ENCODE results near the gene AFF1. TPM values are rescaled to one million over a fixed set of nuclear protein-coding genes. Genes with fewer than 3 reads are reported as not detected.

Gene AFF1
- total RNA-seq, 1 donor from 2014 or later, result 112 TPM

GRCh38 chr4:86935566-86935852 lies 698 bp downstream of the AFF1 start:
- Histone ChIP-seq H3K4me1 (peaks cover 5 to 24% of the 10 kb centered on the region in 2 donors), H3K27ac (peak overlapping the region; percentile 94 to 99), H3K9me3 (no peaks in the 10 kb centered on the region), H3K4me3 (peak overlapping the region; percentile 91 to 98), H3K36me3 (no peaks in the 10 kb centered on the region), H3K27me3 (no peaks in the 10 kb centered on the region)
- DNase-seq (ENCODE audit: low spot score in 2 of 2), result no peak
- intact Hi-C loops (cut with DNase I), result loop anchor here (2.0 to 10.0 kb wide), 7 partner anchors 187 to 1589 kb away; partner anchors contain the start of genes HERC5, KLHL8, PPM1K and PYURF
- no peak for TF ChIP-seq CTCF (IDR thresholded peaks at IDR 0.05)

- TF ChIP-seq CTCF (IDR thresholded peaks at IDR 0.05), result no peak
- peak overlapping the region; percentile 94 to 99 for H3K27ac ChIP-seq
- H3K27me3 ChIP-seq, result no peaks in the 10 kb centered on the region
- intact Hi-C loops (cut with DNase I), result loop anchor here (1.0 to 10.0 kb wide), 8 partner anchors 157 to 1589 kb away; partner anchors contain the start of genes HERC5, KLHL8, PPM1K and PYURF
- peak in 1 of 2 donors; percentile 88 for DNase-seq (ENCODE audit: low spot score in 2 of 2)
- peak overlapping the region; percentile 91 to 98 for H3K4me3 ChIP-seq
- H3K4me1 ChIP-seq, result peaks cover 5 to 29% of the 10 kb centered on the region in 2 donors
- no peaks in the 10 kb centered on the region for H3K36me3 ChIP-seq
- H3K9me3 ChIP-seq, result no peaks in the 10 kb centered on the region
These were observed 1.3 kb downstream of the AFF1 start for GRCh38 chr4:86935853-86936733.

GRCh38 chr4:86938771-86939520 lies 4.1 kb downstream of the AFF1 start:
- Histone ChIP-seq H3K4me1 (peaks cover 5 to 27% of the 10 kb centered on the region in 2 donors), H3K27ac (peak overlapping the region; percentile 67 to 73), H3K36me3 (no peaks in the 10 kb centered on the region), H3K9me3 (no peaks in the 10 kb centered on the region), H3K4me3 (peak overlapping the region in 1 of 2 donors; percentile 13), H3K27me3 (no peaks in the 10 kb centered on the region)
- no peak for DNase-seq (ENCODE audit: low spot score in 2 of 2)
- intact Hi-C loops (cut with DNase I), result loop anchor here (5.0 to 10.0 kb wide), 6 partner anchors 183 to 1586 kb away; partner anchors contain the start of genes HERC5, PPM1K and PYURF
- TF ChIP-seq CTCF (IDR thresholded peaks at IDR 0.05), result no peak

- TF ChIP-seq CTCF (IDR thresholded peaks at IDR 0.05), result no peak
- intact Hi-C loops (cut with DNase I), result loop anchor here (5.0 to 10.0 kb wide), 6 partner anchors 182 to 1585 kb away; partner anchors contain the start of genes HERC5, PPM1K and PYURF
- Histone ChIP-seq H3K9me3 (no peaks in the 10 kb centered on the region), H3K27me3 (no peaks in the 10 kb centered on the region), H3K27ac (peak overlapping the region; percentile 51 to 73), H3K36me3 (no peaks in the 10 kb centered on the region), H3K4me3 (no peak overlapping the region), H3K4me1 (peaks cover 5 to 27% of the 10 kb centered on the region in 2 donors)
- DNase-seq (ENCODE audit: low spot score in 2 of 2), result no peak
These were observed 5.1 kb downstream of the AFF1 start for GRCh38 chr4:86939729-86940575.

GRCh38 chr4:86940920-86941460 lies 6.2 kb downstream of the AFF1 start:
- DNase-seq (ENCODE audit: low spot score in 2 of 2), result no peak
- no peaks in the 10 kb centered on the region for H3K36me3 ChIP-seq
- TF ChIP-seq CTCF (IDR thresholded peaks at IDR 0.05), result no peak
- no peak overlapping the region for H3K27ac ChIP-seq
- no peaks in the 10 kb centered on the region for H3K9me3 ChIP-seq
- intact Hi-C loops (cut with DNase I), result no loop called here
- no peak overlapping the region for H3K4me3 ChIP-seq
- peaks cover 5 to 27% of the 10 kb centered on the region in 2 donors for H3K4me1 ChIP-seq
- H3K27me3 ChIP-seq, result no peaks in the 10 kb centered on the region

All from ascending aorta (tissue), 2 donors.